Prostate gland (tissue), 2 donors: ENCODE measurements around the gene STIM1. TPM values are rescaled to one million over a fixed set of nuclear protein-coding genes. Genes with fewer than 3 reads are reported as not detected.
"Not testable (repeated sequence)": the region's sequence is repeated elsewhere in the genome, so short reads cannot be mapped to it uniquely, and the experiment has no call there.

ENCODE experiments used
- DNase-seq: peaks from one replicate; pipeline ENCODE4 v3.0.0-alpha.2; 2019; ENCODE audit warnings: low spot score
- H3K27ac ChIP-seq, 2 donors: fragments of 200-600 bp; sonication (generic); 2 replicates each; pipeline ENCODE4 v1.5.1; 2017 to 2019
- H3K27me3 ChIP-seq: fragments of 200-600 bp; sonication (generic); replicated peaks from 2 replicates; pipeline ENCODE4 v1.5.1; 2019; ENCODE audit not compliant: insufficient read depth
- H3K36me3 ChIP-seq, 2 donors: fragments of 200-600 bp; sonication (generic); 1 replicate in 1 of 2; 2 replicates in 1 of 2; pipeline versions ENCODE4 v1.5.1 to v1.8.1; 2017 to 2019
- H3K4me1 ChIP-seq: fragments of 200-600 bp; sonication (generic); replicated peaks from 2 replicates; pipeline ENCODE4 v1.5.1; 2019
- H3K4me3 ChIP-seq, 2 donors: fragments of 200-600 bp; sonication (generic); 2 replicates each; pipeline ENCODE4 v1.5.1; 2017 to 2019
- H3K9me3 ChIP-seq: fragments of 200-600 bp; sonication (generic); 2 replicates; pipeline ENCODE4 v1.5.1; 2017
- CTCF ChIP-seq, 4 experiments: fragments of 200-600 bp in 2 of 4; fragments of 450-650 bp in 2 of 4; sonication (generic) in 2 of 4; IDR thresholded peaks; 1 replicate in 3 of 4; 2 replicates in 1 of 4; pipeline ENCODE4 v1.5.1; 2016 to 2019; ENCODE audit warnings: antibody characterized with exemption in 4 of 4, mild to moderate bottlenecking in 2 of 4, moderate library complexity in 2 of 4
- POLR2A ChIP-seq: fragments of 450-650 bp; IDR thresholded peaks from one replicate; pipeline ENCODE4 v1.6.1; 2016; ENCODE audit warnings: antibody characterized with exemption, mild to moderate bottlenecking
- POLR2AphosphoS5 ChIP-seq: sonication (generic); formaldehyde crosslinking; IDR thresholded peaks from one replicate; pipeline ENCODE4 v1.6.1; 2017; ENCODE audit warnings: antibody characterized with exemption
- WGBS: methylation state at CpG from one replicate; pipeline ENCODE4 v1.1.5; 2018; 5-methylcytosine and 5-hydroxymethylcytosine counted together
- intact Hi-C: fragments of 100-400 bp; cut with DNase I; formaldehyde crosslinking; loops from one replicate; pipeline ENCODE4 v1.14.2; 2022
- total RNA-seq, 2 donors: library from RNA; depleted of rRNA; stranded (reverse); fragments of >200 nt; gene quantifications; one replicate each; pipeline ENCODE4 v1.1.0, GENCODE V29; 2016

The STIM1 gene
- total RNA-seq, 2 donors from 2014 or later = 34.1 to 65.0 TPM

- no peak for DNase-seq
- H3K27ac ChIP-seq = no peak overlapping the region
- no peaks in the 10 kb centered on the region for H3K27me3 ChIP-seq
- H3K36me3 ChIP-seq = no peaks in the 10 kb centered on the region
- no peaks in the 10 kb centered on the region for H3K9me3 ChIP-seq
- intact Hi-C loops = loop anchor here (5.0 kb wide), 1 partner anchor 88 kb away; no protein-coding TSS in a partner anchor
- WGBS = 68% methylated on average over 4 of the region's 4 CpGs
- no peak overlapping the region for H3K4me3 ChIP-seq
- TF ChIP-seq POLR2A (no peak), CTCF (IDR thresholded peaks at IDR 0.05) (no peak), POLR2AphosphoS5 (no peak)
- H3K4me1 ChIP-seq = peaks cover 16% of the 10 kb centered on the region
Measured at GRCh38 chr11:3859373-3859881, 4.0 kb downstream of the STIM1 start.

GRCh38 chr11:3860375-3860774 is 4.9 kb downstream of the STIM1 start:
- Histone ChIP-seq H3K27me3 (no peaks in the 10 kb centered on the region), H3K4me3 (no peak overlapping the region), H3K36me3 (no peaks in the 10 kb centered on the region), H3K4me1 (peaks cover 20% of the 10 kb centered on the region), H3K9me3 (no peaks in the 10 kb centered on the region), H3K27ac (no peak overlapping the region)
- intact Hi-C loops = no loop called here
- no peak for DNase-seq
- TF ChIP-seq POLR2AphosphoS5 (no peak), POLR2A (no peak), CTCF (IDR thresholded peaks at IDR 0.05) (no peak)
- 95% methylated on average over 2 of the region's 2 CpGs for WGBS

GRCh38 chr11:3860898-3861393 is 5.5 kb downstream of the STIM1 start:
- H3K36me3 ChIP-seq, intact Hi-C loops, H3K4me3 ChIP-seq, H3K9me3 ChIP-seq, H3K27me3 ChIP-seq, H3K27ac ChIP-seq: not testable (repeated sequence)
- 81% methylated on average over 4 of the region's 4 CpGs for WGBS
- DNase-seq = peak; percentile 35
- TF ChIP-seq POLR2AphosphoS5 = peak; percentile 23
- H3K4me1 ChIP-seq = peaks cover 26% of the 10 kb centered on the region

- Histone ChIP-seq H3K27ac (no peak overlapping the region), H3K4me1 (peaks cover 29% of the 10 kb centered on the region), H3K27me3 (no peaks in the 10 kb centered on the region), H3K4me3 (no peak overlapping the region), H3K36me3 (no peaks in the 10 kb centered on the region), H3K9me3 (no peaks in the 10 kb centered on the region)
- no peak for DNase-seq
- intact Hi-C loops = no loop called here
- 60% methylated on average over 1 of the region's 1 CpG for WGBS
- TF ChIP-seq POLR2AphosphoS5 (no peak), POLR2A (no peak), CTCF (IDR thresholded peaks at IDR 0.05) (no peak)
Measured at GRCh38 chr11:3861683-3862082, 6.2 kb downstream of the STIM1 start.

- 32% methylated on average over 3 of the region's 3 CpGs for WGBS
- intact Hi-C loops = no loop called here
- Histone ChIP-seq H3K27me3 (no peaks in the 10 kb centered on the region), H3K27ac (peak overlapping the region; percentile 19 to 30), H3K36me3 (no peaks in the 10 kb centered on the region), H3K4me3 (no peak overlapping the region), H3K4me1 (peaks cover 17% of the 10 kb centered on the region), H3K9me3 (no peaks in the 10 kb centered on the region)
- peak; percentile 22 for DNase-seq
- TF ChIP-seq CTCF (IDR thresholded peaks at IDR 0.05) (no peak), POLR2AphosphoS5 (no peak), POLR2A (no peak)
Measured at GRCh38 chr11:3865388-3866193, 10.1 kb downstream of the STIM1 start.
